Fibroblast of lung (primary cell): Measurements from ENCODE around the gene NAA60.

Experiments
- CTCF ChIP-seq, 2 donors: IDR thresholded peaks in 1 of 2; conservative IDR thresholded peaks in 1 of 2; 1 replicate in 1 of 2; 2 replicates in 1 of 2; pipeline ENCODE4 v1.5.1; 2011 to 2012; ENCODE audit warnings: low read length in 2 of 2, control low read depth in 1 of 2, inconsistent platforms in 1 of 2, low read depth in 1 of 2, mild to moderate bottlenecking in 1 of 2
- EZH2 ChIP-seq: IDR thresholded peaks from 2 replicates; pipeline ENCODE4 v1.5.1; 2012; ENCODE audit warnings: low read length, control low read depth, mild to moderate bottlenecking; ENCODE audit errors: missing control alignments

- TF ChIP-seq CTCF (conservative IDR thresholded peaks at IDR 0.05 in 1 of 2, IDR thresholded peaks at IDR 0.05 in 1 of 2; ENCODE audit: low read depth in 1 of 2, low read length in 2 of 2) (no peak), EZH2 (no peak)
These were observed 70.6 kb downstream of the NAA60 start for GRCh38 chr16:3513892-3514583.
